Left renal pelvis (tissue), 4 donors: Measurements from ENCODE around the gene ARHGAP18. TPM values are rescaled to one million over a fixed set of nuclear protein-coding genes. Genes with fewer than 3 reads are reported as not detected.

ENCODE experiments used
- DNase-seq, 4 donors: peaks; one replicate each; pipeline ENCODE4 v3.0.0-alpha.2; 2013; ENCODE audit warnings: low read depth in 4 of 4, low spot score in 3 of 4
- polyA plus RNA-seq, 4 donors: library from polyadenylated mRNA; unstranded; fragments of 120-200 nt; gene quantifications; one replicate each; pipeline ENCODE4 v1.2.1, GENCODE V29; 2013; ENCODE audit not compliant: insufficient read length in 4 of 4

Gene ARHGAP18
- polyA plus RNA-seq, 4 donors = 18.5 to 42.5 (median 38.3) TPM

DNA sequence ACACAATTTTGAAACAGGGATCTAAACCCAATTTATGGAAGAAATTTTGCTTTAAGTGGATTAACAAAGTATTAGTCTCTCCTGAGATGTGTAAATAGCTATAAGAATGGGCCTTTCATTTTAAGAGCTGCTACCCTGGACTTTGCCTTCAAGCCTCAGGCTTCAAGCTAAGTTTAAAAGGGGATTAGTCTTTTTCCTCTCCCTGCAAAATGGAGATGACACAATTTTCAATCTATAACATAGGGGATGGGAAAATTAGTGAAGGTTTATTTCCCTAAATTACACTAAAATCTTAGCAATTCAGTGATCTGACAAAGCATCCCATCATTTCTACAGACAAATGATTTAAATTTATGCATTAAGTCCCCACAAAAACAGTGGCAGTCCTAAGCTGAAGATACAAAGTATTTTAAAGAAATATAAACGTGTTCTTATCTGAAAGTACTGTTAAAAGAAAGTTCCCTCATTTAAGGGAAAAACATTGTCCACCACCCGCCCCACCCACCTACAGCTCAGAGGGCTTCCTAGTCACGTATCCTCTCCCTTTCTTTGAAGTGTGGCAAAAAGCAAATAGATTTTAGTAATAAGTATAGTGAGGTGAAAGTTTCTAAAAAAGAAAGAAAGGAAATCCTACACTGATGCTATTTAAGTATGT lies 14.5 kb downstream of the ARHGAP18 start:
- no peak for DNase-seq

DNA sequence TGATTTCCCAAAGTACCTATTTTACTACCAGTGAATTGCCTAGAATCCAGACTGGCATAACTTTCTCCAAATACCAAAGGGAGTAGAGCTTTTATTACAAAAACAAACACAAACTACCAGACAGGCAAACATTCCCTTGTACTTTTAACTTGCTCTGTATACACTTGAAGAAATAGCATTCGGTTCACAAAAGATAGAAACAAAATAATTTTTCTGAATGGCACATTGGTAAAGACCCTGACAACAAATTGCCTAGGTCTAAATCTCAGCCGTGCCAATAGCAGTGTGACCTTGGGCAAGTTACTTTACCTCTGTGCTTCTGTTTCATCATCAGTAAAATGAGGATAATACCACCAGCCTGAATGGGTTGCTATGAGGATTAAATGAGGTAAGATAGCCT lies 15.9 kb downstream of the ARHGAP18 start:
- DNase-seq = no peak

- DNase-seq = no peak
Measured at GRCh38 chr6:129692467-129692866, 17.5 kb downstream of the ARHGAP18 start.

DNA sequence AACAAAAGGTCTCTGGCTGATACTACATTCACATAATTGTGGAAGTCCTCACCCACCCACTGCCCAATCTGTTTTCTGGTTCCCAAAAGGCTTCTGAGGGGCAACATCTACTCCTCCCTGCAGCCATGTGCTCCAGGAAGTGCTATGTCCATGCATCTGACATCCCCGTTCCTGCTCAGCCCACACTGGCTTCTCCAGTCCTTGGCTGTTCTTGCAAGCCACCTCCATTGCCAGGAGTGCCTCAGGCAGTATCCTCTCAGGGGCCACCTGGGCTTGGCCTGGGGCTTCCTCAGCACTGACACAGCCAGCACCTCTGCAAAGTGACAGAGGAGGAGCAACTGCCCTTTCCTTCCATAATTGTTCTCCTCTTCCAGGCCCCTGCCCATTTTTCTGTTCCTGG lies 18.3 kb downstream of the ARHGAP18 start:
- DNase-seq = no peak

DNA sequence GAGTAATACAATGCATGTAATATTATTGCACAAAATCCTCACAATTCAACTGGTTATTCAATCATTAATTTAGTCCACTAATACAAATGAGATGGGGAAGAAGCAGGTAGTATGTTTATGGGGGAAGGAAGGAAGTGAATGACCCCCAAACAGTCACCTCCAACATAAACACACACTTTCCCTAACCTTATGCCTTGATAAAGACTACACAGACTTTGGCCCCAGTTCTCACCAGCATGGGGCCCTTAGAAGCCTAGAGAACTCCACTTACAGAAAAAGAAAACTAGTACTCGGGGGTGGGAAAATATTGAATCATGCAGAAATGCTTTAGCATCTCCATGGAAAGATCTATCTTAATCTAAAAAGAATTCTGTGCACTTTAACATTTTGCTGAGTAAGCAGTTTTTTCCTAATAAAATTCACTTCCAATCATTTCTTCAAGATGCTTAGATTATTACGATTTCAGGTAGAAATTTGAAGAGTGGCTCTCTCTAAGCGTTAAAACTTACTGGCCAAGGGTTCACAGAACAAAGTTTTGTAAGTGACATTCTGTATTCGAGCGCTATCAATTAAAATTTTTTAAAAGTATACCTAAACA lies 18.8 kb downstream of the ARHGAP18 start:
- DNase-seq = no peak

DNA sequence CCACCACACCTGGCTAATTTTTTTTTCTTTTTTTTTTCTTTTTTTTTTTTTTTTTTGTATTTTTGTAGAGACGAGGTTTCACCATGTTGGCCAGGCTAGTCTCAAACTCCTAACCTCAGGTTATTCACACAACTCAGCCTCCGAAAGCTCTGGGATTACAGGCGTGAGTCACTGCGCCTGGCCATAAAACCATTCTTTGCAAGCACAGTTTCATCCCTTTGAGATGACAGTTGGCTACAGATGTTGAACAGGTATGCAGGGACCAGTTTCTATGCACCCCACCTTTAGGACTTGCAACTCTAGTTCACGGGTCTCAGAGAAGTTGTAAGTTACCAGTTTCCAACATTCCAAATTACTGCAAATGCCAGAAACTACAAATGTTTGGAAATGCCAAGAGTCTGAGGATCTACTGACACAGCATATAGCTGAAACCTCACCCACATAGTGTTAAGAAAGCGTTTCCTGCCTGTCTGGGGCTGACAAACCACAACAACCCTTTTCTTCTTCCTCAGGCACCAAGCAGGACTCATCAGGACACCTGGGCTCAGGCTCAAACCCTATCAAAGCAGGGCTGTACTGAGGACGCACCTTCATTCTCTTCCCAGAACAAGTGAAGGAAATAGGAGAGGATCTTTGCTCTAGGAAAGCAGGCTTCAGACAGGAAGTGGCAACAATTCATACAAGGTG lies 22.9 kb downstream of the ARHGAP18 start:
- no peak for DNase-seq

DNA sequence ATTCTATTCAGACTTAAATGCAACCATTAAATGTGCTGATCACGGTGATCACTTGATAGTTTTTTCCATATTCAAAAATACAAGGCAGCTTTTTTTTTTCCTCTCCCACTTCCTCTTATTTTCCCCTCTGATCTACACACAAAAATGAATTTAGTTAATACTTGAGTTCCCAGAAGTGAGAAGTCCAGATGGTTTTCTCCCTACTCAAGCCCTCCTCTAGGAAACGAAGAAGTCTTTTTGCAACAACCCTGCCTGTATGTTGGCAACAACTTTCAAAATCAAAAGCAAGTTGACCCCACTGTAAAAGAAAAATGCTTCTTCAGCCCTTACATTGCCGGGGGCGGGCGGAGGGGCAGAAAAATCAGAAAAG lies 24.3 kb downstream of the ARHGAP18 start:
- no peak for DNase-seq

DNA sequence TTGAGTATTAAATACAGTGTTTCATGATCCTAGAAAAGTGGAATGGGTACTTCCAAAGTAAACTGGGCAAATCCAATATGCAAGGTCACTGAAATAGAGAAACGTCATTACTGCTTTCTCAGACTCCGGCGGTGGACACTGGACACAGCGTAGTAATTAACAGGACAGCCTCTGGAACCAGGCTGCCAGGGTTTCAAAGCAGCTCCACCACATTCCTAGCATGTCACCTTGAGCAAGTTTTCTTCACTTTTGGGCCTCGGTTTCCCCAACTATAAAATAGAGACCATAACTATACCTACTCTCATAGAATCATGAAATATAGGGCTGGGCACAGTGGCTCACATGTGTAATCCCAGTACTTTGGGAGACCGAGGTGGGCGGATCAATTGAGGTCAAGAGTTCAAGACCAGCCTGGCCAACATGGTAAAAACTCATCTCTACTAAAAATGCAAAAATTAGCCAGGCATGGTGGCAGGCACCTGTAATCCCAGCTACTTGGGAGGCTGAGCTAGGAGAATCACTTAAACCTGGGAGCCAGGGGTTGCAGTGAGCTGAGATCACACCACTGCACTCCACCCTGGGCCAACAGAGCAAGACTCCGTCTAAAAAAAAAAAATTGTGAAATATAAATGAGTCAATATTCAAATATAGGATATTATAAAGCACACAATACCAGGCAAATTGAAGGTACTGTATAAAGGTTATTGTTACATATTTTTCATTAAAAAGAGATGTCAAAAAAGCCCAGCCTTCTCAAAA lies 24.9 kb downstream of the ARHGAP18 start:
- no peak for DNase-seq

- no peak for DNase-seq
Measured at GRCh38 chr6:129684323-129684884, 25.6 kb downstream of the ARHGAP18 start.

DNA sequence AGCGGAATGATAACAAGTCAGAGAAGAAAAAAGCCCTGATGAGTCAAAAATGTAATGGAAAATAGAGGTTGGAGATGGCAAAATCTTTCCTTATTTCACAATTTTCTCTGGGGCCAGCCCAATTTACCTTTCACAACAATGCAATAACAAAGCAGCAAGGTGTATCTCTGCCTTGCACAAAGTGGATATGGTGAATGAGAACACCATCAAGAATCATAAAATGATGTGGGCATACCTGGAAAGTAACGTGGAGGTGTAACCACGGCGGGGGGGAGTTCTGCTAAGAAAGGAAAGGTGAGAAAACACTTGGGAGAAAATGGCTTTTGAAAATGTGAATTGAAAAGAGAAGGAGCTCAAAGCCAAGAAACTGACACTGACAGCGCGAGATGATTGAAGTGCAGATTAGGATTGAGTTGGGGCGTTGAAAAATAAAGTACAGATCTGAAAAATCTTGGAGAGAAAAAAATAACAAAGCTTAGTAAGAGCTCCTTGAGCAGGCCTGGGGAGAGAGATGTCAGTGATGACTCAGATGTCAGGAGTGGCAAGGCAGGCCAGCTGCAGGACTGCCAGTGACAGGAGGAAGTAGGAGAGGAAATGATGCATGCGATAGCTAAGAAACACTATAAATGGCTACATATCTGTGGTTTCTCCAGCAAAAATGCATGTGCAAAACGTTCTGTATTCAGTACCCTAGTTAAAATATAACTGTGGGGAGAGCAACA lies 26.2 kb downstream of the ARHGAP18 start:
- no peak for DNase-seq

DNA sequence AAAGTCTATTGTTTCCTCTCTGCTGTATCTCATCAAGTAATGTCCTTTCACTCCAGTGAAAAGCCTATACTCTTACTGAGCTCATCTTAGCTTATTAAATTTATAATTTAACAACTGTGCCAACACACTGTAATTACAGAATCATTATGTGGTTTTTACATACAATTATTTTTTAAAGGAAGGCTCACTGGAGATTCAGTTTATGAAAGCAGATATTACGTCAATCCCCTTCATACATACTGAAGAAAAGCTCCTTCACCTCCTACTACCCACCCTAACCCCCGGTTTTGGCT lies 28.1 kb downstream of the ARHGAP18 start:
- DNase-seq = no peak

DNA sequence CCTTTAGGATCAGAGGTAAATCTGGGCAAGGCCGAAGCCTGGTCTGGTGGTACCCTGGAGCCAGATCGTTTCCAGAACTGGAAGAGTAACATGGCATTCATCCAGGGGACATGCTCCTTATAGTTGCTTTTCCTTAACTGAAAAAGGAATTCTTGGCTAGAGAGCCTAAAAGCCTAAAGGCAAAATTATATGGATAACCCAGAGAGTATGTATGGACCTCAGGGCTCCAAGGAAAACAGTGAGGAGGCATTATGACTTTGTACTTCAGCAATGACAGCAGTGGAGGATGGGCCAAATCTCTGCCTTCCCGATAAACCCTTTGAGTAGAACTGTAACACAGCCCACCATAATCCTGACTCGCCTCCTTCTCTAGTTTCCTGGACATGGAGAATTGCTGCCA lies 29.3 kb downstream of the ARHGAP18 start:
- DNase-seq = no peak

- DNase-seq = no peak
Measured at GRCh38 chr6:129679758-129680157, 30.2 kb downstream of the ARHGAP18 start.

- no peak for DNase-seq
Measured at GRCh38 chr6:129679275-129679674, 30.7 kb downstream of the ARHGAP18 start.

DNA sequence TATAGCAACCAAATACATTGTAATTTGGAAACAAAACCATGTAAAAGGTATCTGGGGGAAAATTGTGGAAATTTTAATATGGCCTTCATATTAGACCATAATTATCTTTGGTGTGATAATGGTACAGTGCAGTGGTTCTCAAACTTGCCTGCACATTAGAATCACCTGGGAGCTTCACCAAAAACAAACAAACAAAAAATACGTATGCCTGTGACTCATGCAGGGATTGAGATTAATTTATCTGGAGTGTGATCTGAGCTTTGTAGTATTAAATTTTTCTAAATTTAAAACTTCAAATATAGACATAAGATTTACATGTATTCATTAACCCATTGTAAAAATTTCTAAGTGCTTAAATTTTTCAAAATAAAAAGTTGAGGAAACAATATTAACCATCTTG lies 31.5 kb downstream of the ARHGAP18 start:
- DNase-seq = no peak

DNA sequence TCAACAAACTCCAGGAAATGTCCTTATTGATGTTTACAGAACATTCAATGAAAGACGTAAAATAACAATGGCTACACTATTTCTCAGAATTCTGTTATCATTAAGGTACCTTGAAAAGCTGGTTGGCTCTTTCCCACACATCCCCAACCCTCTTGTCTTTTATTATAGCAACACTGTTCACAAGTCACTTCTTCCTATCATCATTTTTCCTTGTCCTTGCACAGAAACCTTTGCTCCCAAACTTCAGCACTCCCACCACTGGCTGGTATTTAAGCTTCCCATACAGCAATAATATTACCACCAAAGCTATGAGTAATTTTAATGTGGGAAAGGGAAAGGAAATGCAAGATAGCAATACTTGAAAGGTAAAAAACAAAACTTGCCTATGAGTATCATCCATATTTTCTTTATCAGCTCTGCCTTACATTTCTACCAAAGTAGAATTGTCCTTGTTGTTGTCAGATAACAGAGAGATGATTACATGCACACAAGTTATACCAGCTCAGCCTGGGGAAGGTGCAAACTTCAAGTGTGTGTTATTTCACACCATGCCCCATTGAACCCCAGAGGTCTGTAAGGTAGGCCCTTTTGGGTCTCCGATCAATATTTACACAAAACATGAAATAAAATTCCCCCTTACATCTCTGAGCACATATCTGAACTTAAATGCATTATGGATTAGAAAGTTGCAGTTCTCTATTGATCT lies 32.2 kb downstream of the ARHGAP18 start:
- DNase-seq = no peak

- DNase-seq = no peak
Measured at GRCh38 chr6:129675669-129676472, 34.1 kb downstream of the ARHGAP18 start.

DNA sequence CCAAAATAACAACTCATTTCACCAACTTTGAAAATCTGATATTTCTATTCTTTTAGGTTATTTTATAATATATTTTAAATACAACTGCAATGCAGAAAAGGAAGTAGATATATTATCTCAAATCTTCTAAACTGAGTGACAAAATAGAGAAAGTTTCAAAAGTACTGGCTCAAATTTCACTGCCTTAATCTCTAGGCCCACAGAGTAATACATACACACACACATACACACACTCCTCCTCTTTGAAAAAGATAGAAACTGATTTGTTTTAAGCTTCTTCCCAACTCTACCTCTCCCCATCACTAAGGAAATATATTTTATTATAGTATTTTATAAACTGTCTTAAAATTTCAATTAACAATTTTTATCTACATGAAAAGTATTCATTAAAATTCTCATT lies 36.2 kb downstream of the ARHGAP18 start:
- DNase-seq = no peak

DNA sequence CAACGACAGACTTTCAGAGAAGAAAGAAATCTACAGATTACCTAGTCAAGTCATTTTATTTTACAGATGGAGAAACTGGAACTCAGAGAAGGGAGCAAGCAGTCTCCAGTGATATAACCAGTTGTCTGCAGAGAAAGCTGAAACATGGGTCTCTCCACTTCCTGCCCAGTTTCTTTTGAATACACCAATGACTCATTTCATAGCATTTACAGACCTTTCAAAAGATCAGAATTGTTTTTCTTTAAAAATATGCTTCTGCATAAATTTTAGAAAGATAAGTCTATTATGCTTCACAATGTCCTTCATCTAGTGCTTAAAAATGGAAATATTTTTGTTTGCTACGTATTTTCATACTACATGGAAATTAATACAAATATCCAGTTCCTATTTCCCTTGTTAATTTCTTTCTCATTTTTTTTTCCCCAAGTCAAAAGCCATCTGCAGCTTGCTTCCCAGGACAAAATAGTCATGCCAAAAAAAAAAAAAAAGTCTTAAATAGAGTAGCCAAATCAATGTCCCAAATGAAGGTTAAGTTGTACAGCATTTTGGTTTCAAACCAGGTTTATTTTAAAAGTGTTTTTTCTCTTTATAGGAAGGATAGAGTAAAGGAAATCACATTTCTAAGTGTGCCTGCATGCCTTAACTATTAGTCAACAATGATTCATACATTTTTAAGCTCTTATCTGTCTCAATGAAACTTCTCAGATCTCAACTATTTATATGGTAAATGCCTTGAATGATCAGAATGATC lies 36.9 kb downstream of the ARHGAP18 start:
- DNase-seq = no peak
